ENCODE measurements around the gene KCNJ14.

DNA sequence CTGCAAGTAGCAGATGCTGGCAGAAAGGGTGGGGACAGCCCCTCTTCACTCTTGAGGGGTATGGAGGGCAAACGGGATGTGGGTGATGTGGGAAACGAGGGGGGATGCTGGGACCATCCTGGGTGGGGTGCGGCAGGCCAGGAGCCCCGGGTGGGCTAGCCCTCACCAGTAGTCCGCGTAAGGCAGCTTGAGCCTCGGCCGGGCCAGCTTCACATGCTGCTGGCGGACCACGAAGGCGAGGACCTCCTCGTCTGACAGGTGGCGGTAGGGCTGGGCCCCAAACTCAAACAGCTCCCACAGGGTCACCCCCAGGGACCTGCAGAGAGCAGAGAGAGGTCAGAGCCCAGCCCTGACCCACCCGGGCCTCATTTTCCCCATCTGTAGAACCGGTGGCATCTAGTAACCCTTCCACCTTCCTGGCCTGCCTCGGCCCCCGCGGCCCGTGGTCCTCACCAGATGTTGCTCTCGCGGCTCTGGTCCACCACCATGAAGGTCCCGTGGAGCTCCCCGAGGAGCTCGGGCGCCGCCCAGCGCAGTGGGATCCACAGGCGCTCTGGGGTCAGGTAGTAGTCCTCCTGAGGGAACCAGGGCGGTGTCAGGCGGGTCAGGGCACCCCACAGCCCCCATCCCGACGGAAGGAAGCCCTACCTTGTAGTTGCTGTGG, 45.6 kb downstream of the KCNJ14 start:
- TF ChIP-seq, protein P1, sequence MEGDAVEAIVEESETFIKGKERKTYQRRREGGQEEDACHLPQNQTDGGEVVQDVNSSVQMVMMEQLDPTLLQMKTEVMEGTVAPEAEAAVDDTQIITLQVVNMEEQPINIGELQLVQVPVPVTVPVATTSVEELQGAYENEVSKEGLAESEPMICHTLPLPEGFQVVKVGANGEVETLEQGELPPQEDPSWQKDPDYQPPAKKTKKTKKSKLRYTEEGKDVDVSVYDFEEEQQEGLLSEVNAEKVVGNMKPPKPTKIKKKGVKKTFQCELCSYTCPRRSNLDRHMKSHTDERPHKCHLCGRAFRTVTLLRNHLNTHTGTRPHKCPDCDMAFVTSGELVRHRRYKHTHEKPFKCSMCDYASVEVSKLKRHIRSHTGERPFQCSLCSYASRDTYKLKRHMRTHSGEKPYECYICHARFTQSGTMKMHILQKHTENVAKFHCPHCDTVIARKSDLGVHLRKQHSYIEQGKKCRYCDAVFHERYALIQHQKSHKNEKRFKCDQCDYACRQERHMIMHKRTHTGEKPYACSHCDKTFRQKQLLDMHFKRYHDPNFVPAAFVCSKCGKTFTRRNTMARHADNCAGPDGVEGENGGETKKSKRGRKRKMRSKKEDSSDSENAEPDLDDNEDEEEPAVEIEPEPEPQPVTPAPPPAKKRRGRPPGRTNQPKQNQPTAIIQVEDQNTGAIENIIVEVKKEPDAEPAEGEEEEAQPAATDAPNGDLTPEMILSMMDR (IDR thresholded peaks at IDR 0.05) = no peak
- TF ChIP-seq POLR2A (IDR thresholded peaks at IDR 0.05) (no peak), EP300 (IDR thresholded peaks at IDR 0.05) (no peak)
